ENCODE data around the gene CTBP2.
A peak's percentile ranks its signal among the peaks of the same experiment; 100 is the strongest.
"Not testable (repeated sequence)": the region's sequence is repeated elsewhere in the genome, so short reads cannot be mapped to it uniquely, and the experiment has no call there.

CTBP2 gene

DNA sequence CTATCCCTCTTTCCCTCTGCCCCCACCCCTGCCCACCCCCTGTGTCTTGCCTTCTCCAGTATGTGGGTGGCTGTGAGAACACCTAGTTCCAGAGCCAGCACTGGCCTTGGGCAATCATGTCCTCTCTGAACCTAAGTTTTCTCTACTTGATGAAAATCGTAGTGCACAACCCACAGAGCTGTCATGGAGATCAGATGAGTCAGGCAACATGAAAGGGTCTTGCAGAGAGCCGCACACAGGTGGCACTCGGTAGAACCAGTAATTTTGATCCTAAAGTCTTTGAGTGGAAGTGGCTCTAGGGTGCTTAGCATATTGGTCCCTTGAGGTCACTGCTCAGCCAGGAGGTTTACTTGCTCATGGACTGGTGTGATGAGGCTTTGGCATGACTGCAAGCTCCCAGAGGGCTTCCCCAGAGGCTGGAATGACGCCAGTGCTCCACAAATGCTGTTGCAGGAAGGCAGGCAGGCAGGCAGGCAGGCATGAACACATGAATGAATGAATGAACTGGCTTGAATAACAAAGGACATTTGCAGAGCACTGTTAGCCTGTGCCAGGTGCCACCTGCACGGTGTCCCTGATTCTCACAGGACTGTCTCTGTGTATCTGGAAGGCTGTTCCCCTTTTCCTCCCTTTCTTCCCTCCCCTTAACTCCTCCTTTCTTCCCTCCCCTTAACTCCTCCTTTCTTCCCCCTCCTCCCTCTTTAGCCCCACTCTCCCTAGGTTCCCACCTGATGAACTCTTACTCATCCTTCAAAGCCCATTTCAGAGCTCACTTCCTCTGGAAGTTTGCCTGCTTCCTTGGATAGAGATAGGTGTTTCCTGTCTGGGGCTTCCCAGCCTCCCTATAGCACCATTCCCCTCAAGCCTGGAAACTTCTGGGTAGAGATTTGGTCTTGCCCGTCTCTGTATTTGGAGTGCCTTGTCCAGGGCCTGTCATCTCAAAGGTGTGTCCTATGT lies 27.2 kb upstream of the CTBP2 start:
- H3K27ac ChIP-seq, result no peak overlapping the region
- DNase-seq (ENCODE audit: low read depth, low spot score), result no peak

DNA sequence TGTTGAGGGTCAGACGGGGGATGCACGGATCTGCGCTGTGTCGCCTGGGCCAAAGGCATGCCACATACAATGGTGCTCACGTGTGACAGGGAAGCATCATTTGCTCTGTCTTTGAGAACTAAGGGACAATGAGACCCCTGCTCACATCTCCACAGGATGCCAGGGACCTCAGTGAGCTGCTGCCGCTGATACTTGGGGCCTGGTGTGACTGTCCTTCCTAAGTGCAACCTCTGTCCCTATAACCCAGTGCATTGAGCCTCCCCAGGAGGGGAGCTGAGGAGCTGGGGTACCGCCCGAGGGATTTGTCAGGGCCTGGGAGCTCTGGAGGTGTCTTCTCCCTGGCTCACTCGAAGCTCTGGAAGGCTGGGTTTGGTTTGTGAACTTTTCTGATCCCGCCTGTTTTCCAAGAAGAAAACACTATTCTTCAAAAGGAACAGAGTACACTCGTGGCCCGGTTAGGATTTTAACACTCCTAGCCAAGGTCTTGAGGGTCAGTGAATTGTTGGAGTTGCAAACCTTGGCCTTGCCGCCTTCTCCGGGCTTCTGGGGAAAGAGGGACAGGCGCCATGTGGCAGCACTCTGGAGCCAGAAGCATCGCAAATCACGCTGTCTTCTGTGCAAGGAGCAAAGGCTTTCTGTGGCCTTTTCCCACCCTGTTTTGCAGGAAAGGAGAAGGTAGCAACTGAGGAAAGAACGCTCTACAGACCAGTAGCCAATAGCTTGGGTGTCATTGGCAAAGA lies 26.2 kb upstream of the CTBP2 start:
- H3K27ac ChIP-seq, result no peak overlapping the region
- DNase-seq (ENCODE audit: low read depth, low spot score), result no peak

DNA sequence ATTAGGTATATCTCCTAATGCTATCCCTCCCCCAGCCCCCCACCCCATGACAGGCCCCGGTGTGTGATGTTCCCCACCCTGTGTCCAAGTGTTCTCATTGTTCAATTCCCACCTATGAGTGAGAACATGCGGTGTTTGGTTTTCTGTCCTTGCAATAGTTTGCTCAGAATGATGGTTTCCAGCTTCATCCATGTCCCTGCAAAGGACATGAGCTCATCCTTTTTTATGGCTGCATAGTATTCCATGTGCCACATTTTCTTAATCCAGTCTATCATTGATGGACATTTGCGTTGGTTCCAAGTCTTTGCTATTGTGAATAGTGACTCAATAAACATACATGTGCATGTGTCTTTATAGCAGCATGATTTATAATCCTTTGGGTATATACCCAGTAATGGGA lies 18.7 kb upstream of the CTBP2 start:
- not testable (repeated sequence) for DNase-seq (ENCODE audit: low read depth, low spot score); H3K27ac ChIP-seq

DNA sequence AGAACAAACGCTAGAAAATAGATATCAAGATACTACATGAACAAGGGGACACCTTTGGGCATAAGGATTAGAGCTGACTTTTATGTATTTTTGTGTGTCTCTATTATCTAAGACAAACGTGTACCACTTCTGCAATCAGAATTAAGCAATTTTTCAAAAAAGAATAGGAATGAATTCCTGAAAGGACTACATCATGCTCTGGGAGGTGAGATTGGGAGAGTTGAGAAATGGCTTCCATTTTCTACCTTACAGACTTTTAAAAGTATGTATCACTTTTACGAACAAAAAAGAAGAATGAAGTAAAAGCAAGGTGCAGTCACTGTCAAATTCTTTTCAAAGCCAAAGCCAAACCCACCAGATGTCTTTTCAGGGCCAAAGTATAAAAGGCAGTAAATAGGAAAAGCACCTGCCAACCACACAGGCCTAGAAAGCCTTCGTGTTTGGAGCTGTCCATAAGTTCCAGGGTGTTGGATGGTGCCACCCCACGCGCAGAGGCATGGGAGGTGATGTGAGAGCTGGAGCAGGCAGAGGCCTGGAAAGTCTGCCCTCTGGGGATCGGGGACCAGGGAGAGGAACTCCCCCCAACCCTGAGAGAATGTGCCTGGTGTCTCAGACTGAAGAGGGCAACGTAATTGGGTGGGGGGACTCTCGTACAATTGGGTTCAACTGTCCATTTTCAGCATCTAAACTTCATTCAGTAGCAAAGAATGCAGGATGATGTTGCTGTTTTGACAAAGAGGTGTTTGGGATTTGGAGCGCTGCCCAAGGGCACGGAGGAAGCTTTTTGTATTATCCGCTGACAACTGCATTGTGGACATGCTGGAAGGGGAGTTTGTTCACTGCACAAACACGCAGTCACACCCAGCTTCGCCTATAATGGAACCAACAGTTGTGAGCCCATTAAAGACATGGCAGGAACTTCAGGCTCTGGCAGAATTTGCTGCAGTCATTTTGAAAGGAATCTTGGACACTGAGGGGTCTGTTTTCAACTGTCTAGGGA lies 17.6 kb upstream of the CTBP2 start:
- no peak overlapping the region for H3K27ac ChIP-seq
- no peak for DNase-seq (ENCODE audit: low read depth, low spot score)

DNA sequence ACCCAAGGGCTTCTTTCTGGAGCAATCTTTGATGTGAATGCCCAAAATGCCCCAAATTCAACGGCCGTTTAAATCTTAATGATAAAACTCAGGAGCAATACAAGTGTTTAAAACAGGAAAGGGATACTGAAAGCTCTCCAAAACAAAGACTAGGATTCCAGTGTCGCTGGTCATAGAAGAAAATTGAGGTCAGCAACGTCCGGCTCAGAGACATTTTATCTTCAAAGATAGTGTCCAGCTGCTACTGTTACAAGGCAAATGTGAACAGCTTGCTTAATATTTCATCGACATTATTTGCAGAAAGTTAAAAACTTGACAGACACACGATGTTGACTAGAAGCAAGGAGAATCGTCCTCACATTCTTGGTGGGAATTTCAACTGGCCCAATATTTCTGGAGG lies 15.4 kb upstream of the CTBP2 start:
- DNase-seq (ENCODE audit: low read depth, low spot score), result no peak
- no peak overlapping the region for H3K27ac ChIP-seq

DNA sequence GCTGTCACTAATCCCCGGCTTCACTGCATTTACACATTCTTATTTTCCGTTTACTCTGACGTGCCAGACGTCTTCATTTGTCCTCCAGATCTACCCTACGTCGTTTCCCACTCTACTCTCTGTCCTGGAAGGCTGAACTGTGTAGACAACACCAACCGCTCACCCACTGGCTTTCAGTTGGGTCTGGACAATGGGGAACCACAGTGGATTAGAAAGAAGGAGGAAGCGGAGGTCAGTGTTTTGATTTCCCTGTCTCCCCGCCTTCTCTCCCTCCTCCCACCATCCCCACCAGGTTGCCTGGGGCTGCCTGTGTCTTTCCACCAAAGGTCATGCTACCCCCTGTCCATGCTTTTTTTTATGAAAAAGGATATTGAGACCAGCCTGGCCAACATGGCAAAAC lies 14.0 kb upstream of the CTBP2 start:
- no peak for DNase-seq (ENCODE audit: low read depth, low spot score)
- no peak overlapping the region for H3K27ac ChIP-seq

DNA sequence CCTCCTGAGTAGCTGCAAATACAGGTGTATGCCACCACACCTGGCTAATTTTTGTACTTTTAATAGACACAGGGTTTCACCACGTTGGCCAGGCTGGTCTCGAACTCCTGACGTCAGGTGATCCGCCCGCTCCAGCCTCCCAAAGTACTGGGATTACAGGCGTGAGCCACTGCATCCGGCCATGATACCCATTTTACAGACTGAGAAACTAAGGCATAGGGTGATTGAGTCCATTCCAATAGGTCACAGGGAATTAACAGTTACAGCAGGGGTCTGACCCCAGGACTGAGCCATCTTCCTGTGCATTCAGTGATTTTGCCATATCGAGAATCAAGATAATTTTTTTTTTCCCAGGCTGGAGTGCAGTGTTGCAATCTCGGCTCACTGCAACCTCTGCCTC lies 12.3 kb upstream of the CTBP2 start:
- DNase-seq (ENCODE audit: low read depth, low spot score), result no peak
- H3K27ac ChIP-seq, result no peak overlapping the region

DNA sequence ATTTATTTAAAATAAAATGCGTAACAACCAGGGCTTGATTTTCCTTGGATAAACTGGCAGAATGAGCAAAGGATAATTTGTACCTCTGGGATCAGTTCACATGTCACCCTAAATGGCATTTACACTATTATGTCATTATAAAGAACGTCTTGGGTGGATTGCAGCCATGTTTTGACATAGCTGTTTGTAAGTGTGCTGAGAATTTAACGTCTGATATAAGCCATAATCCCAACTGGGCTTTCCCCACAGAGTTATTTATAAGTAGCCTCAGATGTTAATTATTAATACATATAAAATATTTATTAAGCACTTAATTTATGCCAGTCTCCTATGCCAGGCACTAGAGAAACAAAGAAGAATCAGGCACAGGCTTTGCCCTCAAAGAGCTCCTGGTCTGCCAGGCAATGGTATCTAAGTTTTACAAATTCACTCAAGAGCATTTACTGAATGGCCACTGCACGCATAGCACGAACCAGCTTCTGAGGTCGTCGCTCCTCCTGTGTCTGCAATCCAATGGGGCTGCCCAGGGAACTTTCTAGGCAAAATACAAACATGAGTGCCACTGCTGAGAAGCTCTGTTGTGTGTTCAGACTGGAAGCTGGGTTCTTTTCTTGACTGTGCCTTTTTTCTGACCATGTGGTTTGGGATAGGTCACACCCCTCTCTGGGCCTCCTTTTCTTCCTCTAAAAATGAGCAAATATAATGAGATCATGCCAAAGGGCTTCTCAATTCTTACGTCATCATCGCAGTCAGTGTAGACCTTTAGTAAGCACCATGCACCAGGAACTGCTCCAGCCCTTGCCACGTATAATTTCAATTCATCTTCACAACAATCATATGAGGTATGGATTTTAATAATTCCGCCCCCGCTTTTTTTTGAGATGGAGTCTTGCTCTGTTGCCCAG lies 11.3 kb upstream of the CTBP2 start:
- H3K27ac ChIP-seq, result no peak overlapping the region
- no peak for DNase-seq (ENCODE audit: low read depth, low spot score)

DNA sequence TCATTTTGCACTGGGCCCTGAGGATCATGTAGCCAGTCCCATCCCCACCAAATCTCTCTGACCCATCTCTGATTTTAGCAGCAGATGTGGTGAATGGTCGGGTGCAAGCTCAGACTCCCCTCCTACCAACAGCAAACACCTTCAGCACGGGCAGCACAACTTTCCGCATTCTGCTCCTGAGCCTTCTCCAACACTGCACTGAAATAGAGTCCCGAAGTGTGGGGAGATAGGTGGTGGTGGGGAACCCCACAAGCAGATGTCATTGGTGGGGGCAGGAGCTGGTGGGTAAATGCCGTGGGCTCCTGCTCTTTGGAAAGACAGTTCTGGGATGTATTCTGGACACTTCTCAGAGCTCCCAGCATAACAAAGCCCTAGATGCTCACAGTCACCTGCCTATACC lies 9.6 kb upstream of the CTBP2 start:
- DNase-seq (ENCODE audit: low read depth, low spot score), result no peak
- no peak overlapping the region for H3K27ac ChIP-seq

DNA sequence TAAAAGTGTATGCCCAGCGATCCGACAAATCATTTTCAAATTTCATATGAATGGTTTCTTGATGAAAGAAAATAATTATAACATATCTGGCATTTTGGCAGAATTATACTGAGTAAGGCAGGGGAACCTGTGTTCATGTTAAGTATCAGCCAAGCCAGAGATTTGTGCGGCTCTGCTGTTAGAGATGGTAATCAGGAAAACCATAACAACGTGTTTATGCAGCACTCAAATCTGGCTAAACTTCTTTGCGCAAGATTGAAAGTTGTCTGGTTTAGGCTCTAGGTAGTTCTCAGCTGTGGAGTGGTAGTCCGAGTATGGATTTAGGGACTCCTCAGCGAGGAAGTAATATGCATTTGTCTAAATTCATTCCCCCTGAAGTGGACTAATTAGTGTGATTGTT lies 8.9 kb upstream of the CTBP2 start:
- H3K27ac ChIP-seq, result no peak overlapping the region
- DNase-seq (ENCODE audit: low read depth, low spot score), result no peak

DNA sequence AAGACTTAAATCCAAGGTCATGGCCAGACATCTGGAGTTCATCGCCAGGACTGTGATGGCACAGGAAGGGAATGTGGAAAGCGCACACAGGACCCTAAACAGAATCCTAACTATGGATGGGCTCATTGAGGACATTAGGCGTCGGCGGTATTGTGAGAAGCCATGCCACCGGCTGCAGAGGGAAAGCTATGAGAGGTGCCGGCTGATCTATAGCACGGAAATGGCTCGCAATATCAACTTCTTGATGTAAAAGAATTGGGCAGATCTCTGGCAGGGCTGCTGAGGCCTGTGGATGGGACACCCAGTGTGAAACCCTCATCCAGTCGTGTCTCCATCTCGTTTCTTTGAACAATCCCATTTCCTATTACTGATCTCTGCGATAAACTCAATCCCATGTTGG lies 6.3 kb upstream of the CTBP2 start:
- H3K27ac ChIP-seq, result no peak overlapping the region
- DNase-seq (ENCODE audit: low read depth, low spot score), result no peak

DNA sequence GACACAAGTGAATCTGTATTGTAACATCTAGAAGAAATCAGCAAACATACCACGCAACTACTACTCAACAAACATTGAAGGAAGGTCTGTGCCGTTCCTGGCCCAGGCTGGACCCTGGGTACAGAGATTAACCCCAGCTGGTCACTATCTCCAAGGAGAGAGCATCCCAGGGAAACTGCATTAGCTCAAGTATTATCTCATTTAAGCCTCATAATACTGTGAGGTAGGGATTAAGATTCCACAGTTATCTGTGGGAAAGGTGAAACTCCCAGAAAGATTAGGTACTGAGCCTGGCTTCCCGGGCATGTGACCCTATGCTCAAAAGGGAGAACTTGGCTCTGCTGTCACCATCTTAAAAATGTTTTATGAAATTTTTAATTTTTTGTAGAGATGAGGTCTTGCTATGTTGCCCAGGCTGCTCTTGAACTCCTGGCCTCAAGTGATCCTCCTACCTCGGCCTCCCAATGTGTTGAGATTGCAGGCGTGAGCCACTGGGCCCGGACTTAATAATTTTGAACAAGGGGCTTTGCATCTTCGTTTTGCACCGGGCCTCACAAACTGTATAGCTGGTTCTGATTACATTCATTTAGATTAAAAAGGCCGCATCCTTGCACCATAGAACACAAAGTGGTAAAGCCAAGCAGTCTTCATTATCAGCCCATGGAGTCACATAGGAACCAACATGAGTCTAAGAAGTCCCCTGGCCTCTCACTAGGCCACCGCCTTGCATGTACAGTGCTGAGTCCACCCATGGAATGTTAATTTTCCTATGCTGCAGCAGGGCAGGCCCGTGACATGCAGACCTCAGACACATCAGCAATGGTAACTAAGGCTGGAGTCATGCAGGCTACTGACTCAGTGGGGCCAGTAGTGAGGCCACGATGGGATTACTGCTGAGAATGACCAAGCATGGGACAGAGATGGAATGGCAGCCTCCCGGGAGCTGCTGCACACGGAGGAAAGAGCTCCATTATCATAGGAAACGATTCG lies 5.5 kb upstream of the CTBP2 start:
- DNase-seq (ENCODE audit: low read depth, low spot score), result no peak
- no peak overlapping the region for H3K27ac ChIP-seq

DNA sequence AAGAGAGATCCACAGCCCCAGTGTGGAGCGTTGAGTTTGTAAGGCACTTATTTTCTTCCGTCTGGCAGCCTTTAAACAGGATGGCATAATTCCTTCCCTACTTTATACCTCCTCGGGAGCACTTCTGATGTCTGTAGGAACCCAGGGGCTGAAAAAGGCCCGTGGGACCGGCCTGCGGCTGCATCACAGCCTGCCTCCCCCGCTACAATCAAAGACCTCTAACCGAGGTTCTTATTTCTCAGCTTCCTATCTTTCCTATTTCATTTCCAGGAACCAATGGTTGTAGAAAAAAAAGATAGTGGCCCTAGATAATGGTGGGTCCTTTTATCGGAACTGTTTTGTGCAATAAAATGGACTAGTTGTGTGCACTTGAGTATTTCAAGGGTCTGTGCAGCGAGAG lies 4.1 kb upstream of the CTBP2 start:
- no peak for DNase-seq (ENCODE audit: low read depth, low spot score)
- H3K27ac ChIP-seq, result no peak overlapping the region

DNA sequence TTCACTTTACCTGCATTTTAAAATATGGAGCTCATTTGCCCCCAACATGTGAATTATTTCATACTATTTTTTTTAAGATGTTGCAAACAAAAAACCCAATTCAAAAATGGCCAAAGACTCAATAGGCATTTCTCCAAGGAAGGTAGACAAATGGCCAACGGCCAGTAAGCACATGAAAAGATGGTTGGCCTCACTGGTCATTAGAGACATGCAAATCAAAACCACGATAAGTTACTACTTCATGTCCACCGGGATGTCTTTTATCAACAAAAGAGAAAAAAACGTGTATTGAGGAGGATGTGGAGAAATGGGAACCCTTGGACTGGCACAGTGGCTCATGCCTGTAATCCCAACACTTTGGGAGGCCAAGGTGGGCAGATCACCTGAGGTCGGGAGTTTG lies 3.4 kb upstream of the CTBP2 start:
- DNase-seq (ENCODE audit: low read depth, low spot score), result no peak
- no peak overlapping the region for H3K27ac ChIP-seq

DNA sequence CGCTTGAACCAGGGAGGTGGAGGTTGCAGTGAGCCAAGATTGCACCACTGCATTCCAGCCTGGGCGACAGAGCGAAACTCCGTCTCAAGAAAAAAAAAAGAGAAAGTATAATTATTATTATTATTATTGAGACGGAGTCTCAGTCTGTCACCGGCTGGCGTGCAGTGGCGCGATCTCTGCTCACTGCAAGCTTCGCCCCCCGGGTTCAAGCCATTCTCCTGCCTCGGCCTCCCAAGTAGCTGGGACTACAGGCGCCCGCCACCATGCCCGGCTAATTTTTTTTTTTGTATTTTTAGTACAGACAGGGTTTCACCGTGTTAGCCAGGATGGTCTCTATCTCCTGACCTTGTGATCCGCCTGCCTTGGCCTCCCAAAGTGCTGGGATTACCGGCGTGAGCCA lies 2.9 kb upstream of the CTBP2 start:
- H3K27ac ChIP-seq; DNase-seq (ENCODE audit: low read depth, low spot score): not testable (repeated sequence)

DNA sequence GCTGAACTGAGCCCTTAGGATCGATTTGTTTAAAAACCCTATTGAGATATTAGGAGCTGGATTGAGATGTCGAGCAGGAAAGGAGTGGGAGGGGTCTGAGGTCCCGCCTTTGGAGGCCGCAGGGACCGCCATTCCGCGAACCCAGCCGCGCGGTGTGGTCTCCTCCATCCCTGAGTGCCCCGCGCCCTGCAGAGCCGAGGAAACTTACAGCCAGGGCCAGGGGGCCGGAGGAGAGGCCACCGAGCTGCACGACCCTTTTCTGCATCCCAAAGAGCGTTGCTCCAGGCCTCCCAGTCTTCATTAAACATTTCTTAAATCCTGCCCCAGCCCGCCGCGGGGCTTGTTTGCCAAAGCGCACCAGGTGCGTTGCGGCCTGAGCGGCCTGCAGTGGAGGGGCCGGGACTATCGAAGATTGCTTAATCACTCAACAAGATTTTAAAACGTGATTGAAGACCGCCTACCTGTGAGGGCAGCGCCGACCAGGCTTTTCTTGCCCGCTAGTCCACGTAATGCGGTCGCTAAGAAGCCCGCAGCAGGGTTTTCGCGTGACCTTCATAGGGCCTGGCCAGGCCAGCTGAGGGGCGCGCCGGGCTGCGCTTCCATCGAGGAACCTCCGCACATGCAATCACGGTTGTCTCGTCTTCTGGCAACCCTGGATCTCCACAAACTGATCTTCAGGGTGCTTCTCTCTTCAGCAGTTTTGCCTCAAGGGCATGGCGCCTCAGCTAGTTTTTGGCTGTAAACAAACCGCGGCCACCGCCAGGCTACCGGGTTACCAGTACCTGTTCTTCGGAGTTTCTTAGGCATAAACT lies 2.0 kb upstream of the CTBP2 start:
- peak overlapping the region; percentile 93 for H3K27ac ChIP-seq
- no peak for DNase-seq (ENCODE audit: low read depth, low spot score)

DNA sequence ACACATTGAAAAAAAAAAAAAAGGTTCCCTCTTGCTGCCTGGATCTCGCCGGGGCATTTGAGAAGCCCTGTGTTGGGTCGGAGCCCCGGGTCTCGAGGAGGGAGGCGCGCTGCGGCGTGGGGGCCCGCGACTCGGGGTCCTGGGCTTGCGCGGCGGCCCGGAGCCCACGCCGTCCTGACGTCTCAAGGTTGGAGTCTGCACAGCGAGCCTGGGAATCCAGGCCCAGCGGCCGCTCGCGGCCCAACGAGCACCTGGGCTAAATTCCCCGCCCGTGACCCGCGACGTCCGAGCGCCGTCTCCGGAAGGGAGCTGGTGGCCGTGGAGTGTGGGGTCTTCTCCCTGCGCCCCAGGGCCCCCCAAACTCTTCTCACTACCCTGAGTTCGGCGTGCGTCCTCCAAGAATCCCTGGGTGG lies 1.4 kb upstream of the CTBP2 start:
- H3K27ac ChIP-seq, result peak overlapping the region; percentile 93
- no peak for DNase-seq (ENCODE audit: low read depth, low spot score)

Data from epithelial cell of prostate (primary cell).